ENCODE results near the gene CST9L. TPM values are rescaled to one million over a fixed set of nuclear protein-coding genes. Genes with fewer than 3 reads are reported as not detected.

The CST9L gene
- not detected for total RNA-seq
- polyA plus RNA-seq: not detected
- long read RNA-seq, donor 1: 0 reads
- long read RNA-seq, donor 2: 0 reads
- long read RNA-seq, donor 3: 0 reads

- no peaks in the 10 kb centered on the region for H3K9me3 ChIP-seq
- peaks cover 0 to 16% (median 0%) of the 10 kb centered on the region in 7 donors for H3K27me3 ChIP-seq
- intact Hi-C loops (cut with DNase I): no loop called here
- no peak within 1 kb of the TSS for H3K4me3 ChIP-seq
- 35 to 38% methylated on average over 11 of the region's 11 CpGs for WGBS, 2 donors
- no peaks in the 10 kb centered on the region for H3K36me3 ChIP-seq
- H3K27ac ChIP-seq: no peak within 1 kb of the TSS
- no peaks in the 10 kb centered on the region for H3K4me1 ChIP-seq
- DNase-seq (no peak), ATAC-seq (no peak)
- TF ChIP-seq CTCF (IDR thresholded peaks at IDR 0.05): no peak
Measured at GRCh38 chr20:23568320-23568970, at the start of gene CST9L. CST9L (minus strand) TSS chr20:23568484; CDS start chr20:23568450, 34 bp downstream.

GRCh38 chr20:23614163-23614562, 45.9 kb upstream of the CST9L start:
- H3K4me1 ChIP-seq: peaks cover 0 to 16% (median 8%) of the 10 kb centered on the region in 9 donors
- intact Hi-C loops (cut with DNase I): no loop called here
- 89% methylated on average over 5 of the region's 5 CpGs for WGBS, 2 donors
- ATAC-seq (peak in 1 of 8 donors; percentile 31), DNase-seq (no peak)
- TF ChIP-seq CTCF (IDR thresholded peaks at IDR 0.05): no peak
- no peaks in the 10 kb centered on the region for H3K36me3 ChIP-seq
- no peaks in the 10 kb centered on the region for H3K27me3 ChIP-seq
- no peaks in the 10 kb centered on the region for H3K9me3 ChIP-seq
- H3K27ac ChIP-seq: no peak overlapping the region
- no peak overlapping the region for H3K4me3 ChIP-seq

GRCh38 chr20:23613676-23614075, 45.4 kb upstream of the CST9L start:
- no peaks in the 10 kb centered on the region for H3K27me3 ChIP-seq
- ATAC-seq: peak in 6 of 8 donors; percentile 39 to 69 (median 49)
- no peaks in the 10 kb centered on the region for H3K9me3 ChIP-seq
- no peak overlapping the region for H3K4me3 ChIP-seq
- intact Hi-C loops (cut with DNase I): no loop called here
- no peak overlapping the region for H3K27ac ChIP-seq
- peaks cover 0 to 16% (median 8%) of the 10 kb centered on the region in 9 donors for H3K4me1 ChIP-seq
- TF ChIP-seq CTCF (IDR thresholded peaks at IDR 0.05): no peak
- DNase-seq: no peak
- H3K36me3 ChIP-seq: no peaks in the 10 kb centered on the region

- no peak for DNase-seq
- no peaks in the 10 kb centered on the region for H3K36me3 ChIP-seq
- 58 to 69% methylated on average over 2 of the region's 2 CpGs for WGBS, 2 donors
- no peak overlapping the region for H3K27ac ChIP-seq
- no peak for ATAC-seq
- peaks cover 0 to 16% (median 8%) of the 10 kb centered on the region in 9 donors for H3K4me1 ChIP-seq
- no peaks in the 10 kb centered on the region for H3K27me3 ChIP-seq
- intact Hi-C loops (cut with DNase I): no loop called here
- no peak for TF ChIP-seq CTCF (IDR thresholded peaks at IDR 0.05)
- H3K9me3 ChIP-seq: no peaks in the 10 kb centered on the region
- H3K4me3 ChIP-seq: no peak overlapping the region
Measured at GRCh38 chr20:23612396-23612795, 44.1 kb upstream of the CST9L start.
